GM10266 (cell line): ENCODE results near the gene OR6C75.
"Not testable (repeated sequence)": the region's sequence is repeated elsewhere in the genome, so short reads cannot be mapped to it uniquely, and the experiment has no call there.

ENCODE experiments used
- DNase-seq: peaks from one replicate; pipeline ENCODE4 v3.0.0; 2012; ENCODE audit errors: extremely low spot score
- TF ChIP-seq, protein P1 (sequence below): IDR thresholded peaks from 2 replicates; pipeline ENCODE4 v1.5.1; 2012; ENCODE audit warnings: mild to moderate bottlenecking, low read depth; ENCODE audit not compliant: control insufficient read depth, insufficient read depth; ENCODE audit errors: missing control alignments

The OR6C75 gene

DNA sequence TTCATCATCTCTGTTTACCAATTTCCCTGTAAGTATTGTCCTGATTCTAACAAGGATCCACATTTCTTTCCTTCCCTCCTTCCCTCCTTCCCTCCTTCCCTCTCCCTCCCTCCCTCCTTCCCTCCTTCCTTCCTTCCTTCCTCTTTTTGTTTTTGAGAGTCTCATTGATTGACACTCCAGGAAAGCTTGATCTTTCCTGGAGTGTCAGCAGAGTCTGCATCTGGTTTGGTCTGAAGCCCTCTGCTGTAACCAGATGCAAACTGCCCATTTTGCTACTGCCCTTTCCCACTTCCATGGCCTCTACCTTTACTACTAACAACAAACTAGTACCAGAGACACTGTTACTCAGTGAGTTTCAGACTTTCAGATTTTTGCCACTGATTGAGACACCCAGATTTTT, 23.1 kb downstream of the OR6C75 start:
- DNase-seq = no peak
- TF ChIP-seq, protein P1, sequence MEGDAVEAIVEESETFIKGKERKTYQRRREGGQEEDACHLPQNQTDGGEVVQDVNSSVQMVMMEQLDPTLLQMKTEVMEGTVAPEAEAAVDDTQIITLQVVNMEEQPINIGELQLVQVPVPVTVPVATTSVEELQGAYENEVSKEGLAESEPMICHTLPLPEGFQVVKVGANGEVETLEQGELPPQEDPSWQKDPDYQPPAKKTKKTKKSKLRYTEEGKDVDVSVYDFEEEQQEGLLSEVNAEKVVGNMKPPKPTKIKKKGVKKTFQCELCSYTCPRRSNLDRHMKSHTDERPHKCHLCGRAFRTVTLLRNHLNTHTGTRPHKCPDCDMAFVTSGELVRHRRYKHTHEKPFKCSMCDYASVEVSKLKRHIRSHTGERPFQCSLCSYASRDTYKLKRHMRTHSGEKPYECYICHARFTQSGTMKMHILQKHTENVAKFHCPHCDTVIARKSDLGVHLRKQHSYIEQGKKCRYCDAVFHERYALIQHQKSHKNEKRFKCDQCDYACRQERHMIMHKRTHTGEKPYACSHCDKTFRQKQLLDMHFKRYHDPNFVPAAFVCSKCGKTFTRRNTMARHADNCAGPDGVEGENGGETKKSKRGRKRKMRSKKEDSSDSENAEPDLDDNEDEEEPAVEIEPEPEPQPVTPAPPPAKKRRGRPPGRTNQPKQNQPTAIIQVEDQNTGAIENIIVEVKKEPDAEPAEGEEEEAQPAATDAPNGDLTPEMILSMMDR = no peak

GRCh38 chr12:55392032-55392795, 29.4 kb downstream of the OR6C75 start:
- DNase-seq = no peak
- TF ChIP-seq, protein P1 = no peak

DNA sequence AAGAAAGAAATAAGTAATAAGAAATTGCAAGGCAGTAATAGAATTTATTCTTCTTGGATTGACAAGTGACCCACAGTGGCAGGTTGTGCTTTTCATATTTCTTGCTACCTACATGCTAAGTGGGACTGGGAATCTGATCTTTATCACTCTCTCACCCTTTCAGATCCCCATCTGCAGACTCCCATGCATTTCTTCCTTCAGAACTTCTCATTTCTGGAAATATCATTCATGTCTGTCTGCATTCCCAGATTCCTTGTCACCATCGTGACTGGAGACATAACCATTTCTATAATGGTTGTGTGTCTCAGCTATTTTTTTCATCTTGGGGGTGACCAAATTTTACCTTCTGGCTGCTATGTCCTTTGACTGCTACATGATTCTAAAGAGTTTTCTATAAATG, 33.6 kb downstream of the OR6C75 start:
- TF ChIP-seq, protein P1 = no peak
- DNase-seq = no peak

GRCh38 chr12:55400229-55400628, 37.5 kb downstream of the OR6C75 start, which contains the start of gene OR6C65:
OR6C65 (plus strand) TSS chr12:55400529; CDS start chr12:55400529, 0 bp downstream.
- no peak for DNase-seq
- TF ChIP-seq, protein P1 = no peak

GRCh38 chr12:55407866-55408265, 45.1 kb downstream of the OR6C75 start:
- no peak for DNase-seq
- TF ChIP-seq, protein P1 = no peak

DNA sequence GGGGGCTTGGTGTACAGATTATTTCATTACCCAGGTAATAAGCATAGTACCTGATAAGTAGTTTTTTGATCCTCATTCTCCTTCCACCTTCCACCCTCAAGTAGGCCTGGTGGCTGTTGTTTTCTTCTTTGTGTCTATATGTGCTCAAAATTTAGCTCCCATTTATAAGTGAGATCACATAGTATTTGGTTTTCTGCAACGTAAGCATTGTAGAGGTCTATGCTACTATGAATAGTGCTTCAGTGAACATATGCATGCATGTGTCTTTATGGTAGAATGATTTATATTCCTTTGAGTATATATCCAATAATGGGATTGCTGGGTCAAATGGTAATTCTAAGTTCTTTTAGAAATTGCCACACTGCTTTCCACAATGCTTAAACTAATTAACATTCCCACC, 46.4 kb downstream of the OR6C75 start:
- DNase-seq = not testable (repeated sequence)

DNA sequence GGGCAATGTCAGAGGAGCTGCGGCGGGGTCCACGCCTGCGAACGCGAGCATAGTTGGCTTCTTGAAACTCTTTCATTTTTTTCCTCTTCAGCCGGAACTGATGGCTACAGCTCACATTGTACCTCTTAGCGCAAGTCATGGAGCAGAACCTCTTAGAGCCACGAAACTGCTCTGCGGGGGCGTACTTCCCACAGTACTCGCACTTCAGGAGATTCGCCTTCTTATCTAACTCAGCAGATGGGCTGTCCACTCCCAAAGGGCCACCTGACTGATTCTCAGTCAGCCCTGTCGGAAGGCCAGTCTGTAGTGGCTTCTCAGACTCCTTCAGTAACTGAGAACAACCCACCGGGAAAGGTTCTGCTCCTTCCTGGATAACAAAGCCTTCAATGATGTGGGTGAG, 49.4 kb downstream of the OR6C75 start:
- DNase-seq = not testable (repeated sequence)

GRCh38 chr12:55413498-55414388, 51.0 kb downstream of the OR6C75 start:
- not testable (repeated sequence) for DNase-seq

DNA sequence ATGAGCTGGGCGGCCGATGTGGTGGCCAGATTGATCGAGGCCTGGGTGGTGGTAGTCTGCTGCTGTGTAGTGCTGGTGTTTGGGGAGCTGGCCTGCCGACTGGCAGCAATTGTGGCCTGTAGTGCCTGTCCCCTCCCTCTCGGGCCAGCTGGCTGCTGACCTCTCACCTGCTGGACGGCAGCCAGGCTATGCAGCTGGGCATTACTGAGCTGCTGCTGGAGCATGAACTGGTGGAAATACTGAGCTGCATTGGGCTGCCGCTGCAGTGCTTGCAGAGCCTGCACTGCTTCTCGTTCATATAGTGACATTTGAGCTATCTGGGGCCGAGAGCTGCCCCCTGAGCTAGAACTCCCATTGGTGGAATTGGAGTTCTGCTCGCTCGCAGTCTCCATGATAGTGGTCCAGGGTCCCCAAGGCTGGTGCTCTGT, 51.6 kb downstream of the OR6C75 start:
- DNase-seq = not testable (repeated sequence)

- DNase-seq = not testable (repeated sequence)
Measured at GRCh38 chr12:55414889-55415288, 52.1 kb downstream of the OR6C75 start.
